ENCODE data around the gene RBP3. TPM values are rescaled to one million over a fixed set of nuclear protein-coding genes. Genes with fewer than 3 reads are reported as not detected.

Gene RBP3
- total RNA-seq, 5 donors from 2014 or later (not counting 1 experiment from before 2014, with no cell fraction given) = not detected

GRCh38 chr10:47322300-47323061, 25.7 kb upstream of the RBP3 start, which contains the start of gene GDF2:
Gene GDF2, plus strand, starts transcription at chr10:47322454. Its CDS starts 215 bp downstream, at chr10:47322669.
- no peaks in the 10 kb centered on the region for H3K36me3 Mint-ChIP-seq
- H3K4me1 Mint-ChIP-seq = no peaks in the 10 kb centered on the region
- H3K4me3 ChIP-seq (ENCODE audit: control insufficient read depth in 1 of 2, extremely low read depth in 1 of 2, low read length in 1 of 2) = no peak within 1 kb of the TSS
- H3K27me3 ChIP-seq (replicated peaks in 1 of 2; ENCODE audit: control insufficient read depth in 2 of 2, extremely low read depth in 1 of 2, insufficient read depth in 2 of 2, low read length in 1 of 2) = peaks cover 0 to 6% of the 10 kb centered on the region in 2 experiments
- no peak within 1 kb of the TSS for H3K27ac ChIP-seq (ENCODE audit: low read length)
- WGBS (ENCODE audit: insufficient coverage) = 89% methylated on average over 33 of the region's 35 CpGs
- H3K9me3 ChIP-seq = no peaks in the 10 kb centered on the region
- ATAC-seq (replicated peaks in 1 of 4) (no peak), DNase-seq (peak in 1 of 35 experiments; percentile 21)
- H3K27me3 Mint-ChIP-seq = peaks cover 0 to 2% of the 10 kb centered on the region in 2 donors
- H3K27ac Mint-ChIP-seq = no peak within 1 kb of the TSS
- no peaks in the 10 kb centered on the region for H3K4me1 ChIP-seq (ENCODE audit: control insufficient read depth in 1 of 2, extremely low read depth in 1 of 2, insufficient read depth in 2 of 2, low read length in 2 of 2)
- H3K9me3 Mint-ChIP-seq = no peaks in the 10 kb centered on the region
- H3K4me3 Mint-ChIP-seq = no peak within 1 kb of the TSS
- CTCF ChIA-PET = no interaction called here
- POLR2A ChIA-PET = no interaction called here
- no peaks in the 10 kb centered on the region for H3K36me3 ChIP-seq (ENCODE audit: control insufficient read depth in 2 of 2, extremely low read depth in 1 of 2, insufficient read depth in 1 of 2, low read length in 1 of 2)

GRCh38 chr10:47323087-47323486, 25.1 kb upstream of the RBP3 start:
- ChIA-PET CTCF (no interaction called here), POLR2A (no interaction called here)
- Mint-ChIP-seq H3K9me3 (no peaks in the 10 kb centered on the region), H3K27ac (no peak overlapping the region), H3K4me1 (no peaks in the 10 kb centered on the region), H3K36me3 (no peaks in the 10 kb centered on the region), H3K4me3 (no peak overlapping the region), H3K27me3 (peaks cover 0 to 2% of the 10 kb centered on the region in 2 donors)
- DNase-seq (no peak), ATAC-seq (replicated peaks in 1 of 4) (no peak)
- no peak overlapping the region for H3K4me3 ChIP-seq (ENCODE audit: control insufficient read depth in 1 of 2, extremely low read depth in 1 of 2, low read length in 1 of 2)
- 60% methylated on average over 1 of the region's 1 CpG for WGBS (ENCODE audit: insufficient coverage)
- H3K36me3 ChIP-seq (ENCODE audit: control insufficient read depth in 2 of 2, extremely low read depth in 1 of 2, insufficient read depth in 1 of 2, low read length in 1 of 2) = no peaks in the 10 kb centered on the region
- H3K27me3 ChIP-seq (replicated peaks in 1 of 2; ENCODE audit: control insufficient read depth in 2 of 2, extremely low read depth in 1 of 2, insufficient read depth in 2 of 2, low read length in 1 of 2) = peaks cover 0 to 6% of the 10 kb centered on the region in 2 experiments
- H3K9me3 ChIP-seq = no peaks in the 10 kb centered on the region
- no peaks in the 10 kb centered on the region for H3K4me1 ChIP-seq (ENCODE audit: control insufficient read depth in 1 of 2, extremely low read depth in 1 of 2, insufficient read depth in 2 of 2, low read length in 2 of 2)
- H3K27ac ChIP-seq (ENCODE audit: low read length) = no peak overlapping the region

GRCh38 chr10:47323636-47324296, 24.4 kb upstream of the RBP3 start:
- 76% methylated on average over 4 of the region's 5 CpGs for WGBS (ENCODE audit: insufficient coverage)
- no peaks in the 10 kb centered on the region for H3K36me3 ChIP-seq (ENCODE audit: control insufficient read depth in 2 of 2, extremely low read depth in 1 of 2, insufficient read depth in 1 of 2, low read length in 1 of 2)
- H3K27me3 ChIP-seq (replicated peaks in 1 of 2; ENCODE audit: control insufficient read depth in 2 of 2, extremely low read depth in 1 of 2, insufficient read depth in 2 of 2, low read length in 1 of 2) = peaks cover 0 to 6% of the 10 kb centered on the region in 2 experiments
- H3K27ac ChIP-seq (ENCODE audit: low read length) = no peak overlapping the region
- H3K4me3 Mint-ChIP-seq = no peak overlapping the region
- no peaks in the 10 kb centered on the region for H3K36me3 Mint-ChIP-seq
- ATAC-seq (replicated peaks in 1 of 4) (no peak), DNase-seq (no peak)
- POLR2A ChIA-PET = no interaction called here
- H3K9me3 Mint-ChIP-seq = no peaks in the 10 kb centered on the region
- CTCF ChIA-PET = interaction anchor here in 1 of 2 donors (1.4 kb wide), 1 partner anchor 12 kb away, joined by 5 read pairs; no protein-coding TSS in a partner anchor
- no peak overlapping the region for H3K27ac Mint-ChIP-seq
- H3K4me1 ChIP-seq (ENCODE audit: control insufficient read depth in 1 of 2, extremely low read depth in 1 of 2, insufficient read depth in 2 of 2, low read length in 2 of 2) = no peaks in the 10 kb centered on the region
- no peaks in the 10 kb centered on the region for H3K4me1 Mint-ChIP-seq
- peaks cover 0 to 2% of the 10 kb centered on the region in 2 donors for H3K27me3 Mint-ChIP-seq
- no peak overlapping the region for H3K4me3 ChIP-seq (ENCODE audit: control insufficient read depth in 1 of 2, extremely low read depth in 1 of 2, low read length in 1 of 2)
- H3K9me3 ChIP-seq = no peaks in the 10 kb centered on the region

GRCh38 chr10:47325303-47326291, 22.6 kb upstream of the RBP3 start:
- no peaks in the 10 kb centered on the region for H3K36me3 ChIP-seq (ENCODE audit: control insufficient read depth in 2 of 2, extremely low read depth in 1 of 2, insufficient read depth in 1 of 2, low read length in 1 of 2)
- Mint-ChIP-seq H3K27ac (peak overlapping the region in 1 of 2 donors; percentile 28), H3K4me1 (no peaks in the 10 kb centered on the region), H3K9me3 (no peaks in the 10 kb centered on the region), H3K4me3 (no peak overlapping the region), H3K36me3 (no peaks in the 10 kb centered on the region), H3K27me3 (peaks cover 0 to 2% of the 10 kb centered on the region in 2 donors)
- ChIA-PET CTCF (no interaction called here), POLR2A (no interaction called here)
- H3K27me3 ChIP-seq (replicated peaks in 1 of 2; ENCODE audit: control insufficient read depth in 2 of 2, extremely low read depth in 1 of 2, insufficient read depth in 2 of 2, low read length in 1 of 2) = peaks cover 0 to 6% of the 10 kb centered on the region in 2 experiments
- DNase-seq (no peak), ATAC-seq (replicated peaks in 1 of 4) (no peak)
- no peak overlapping the region for H3K4me3 ChIP-seq (ENCODE audit: control insufficient read depth in 1 of 2, extremely low read depth in 1 of 2, low read length in 1 of 2)
- H3K4me1 ChIP-seq (ENCODE audit: control insufficient read depth in 1 of 2, extremely low read depth in 1 of 2, insufficient read depth in 2 of 2, low read length in 2 of 2) = no peaks in the 10 kb centered on the region
- no peaks in the 10 kb centered on the region for H3K9me3 ChIP-seq
- no peak overlapping the region for H3K27ac ChIP-seq (ENCODE audit: low read length)
- 94% methylated on average over 23 of the region's 30 CpGs for WGBS (ENCODE audit: insufficient coverage)

- Histone ChIP-seq H3K9me3 (no peaks in the 10 kb centered on the region), H3K4me1 (ENCODE audit: control insufficient read depth in 1 of 2, extremely low read depth in 1 of 2, insufficient read depth in 2 of 2, low read length in 2 of 2) (no peaks in the 10 kb centered on the region), H3K27ac (ENCODE audit: low read length) (no peak overlapping the region), H3K36me3 (ENCODE audit: control insufficient read depth in 2 of 2, extremely low read depth in 1 of 2, insufficient read depth in 1 of 2, low read length in 1 of 2) (no peaks in the 10 kb centered on the region), H3K4me3 (ENCODE audit: control insufficient read depth in 1 of 2, extremely low read depth in 1 of 2, low read length in 1 of 2) (no peak overlapping the region), H3K27me3 (replicated peaks in 1 of 2; ENCODE audit: control insufficient read depth in 2 of 2, extremely low read depth in 1 of 2, insufficient read depth in 2 of 2, low read length in 1 of 2) (peaks cover 0 to 6% of the 10 kb centered on the region in 2 experiments)
- no peak for ATAC-seq (replicated peaks in 1 of 4)
- DNase-seq = no peak
- no peak overlapping the region for H3K27ac Mint-ChIP-seq
- no peaks in the 10 kb centered on the region for H3K4me1 Mint-ChIP-seq
- no peaks in the 10 kb centered on the region for H3K9me3 Mint-ChIP-seq
- H3K27me3 Mint-ChIP-seq = peaks cover 0 to 3% of the 10 kb centered on the region in 2 donors
- H3K4me3 Mint-ChIP-seq = no peak overlapping the region
- ChIA-PET CTCF (no interaction called here), POLR2A (no interaction called here)
- H3K36me3 Mint-ChIP-seq = no peaks in the 10 kb centered on the region
- WGBS (ENCODE audit: insufficient coverage) = 78% methylated on average over 5 of the region's 5 CpGs
These were observed 21.7 kb upstream of the RBP3 start for GRCh38 chr10:47326306-47326926.

GRCh38 chr10:47326927-47327330, 21.2 kb upstream of the RBP3 start:
- Histone ChIP-seq H3K27me3 (replicated peaks in 1 of 2; ENCODE audit: control insufficient read depth in 2 of 2, extremely low read depth in 1 of 2, insufficient read depth in 2 of 2, low read length in 1 of 2) (peaks cover 0 to 6% of the 10 kb centered on the region in 2 experiments), H3K4me1 (ENCODE audit: control insufficient read depth in 1 of 2, extremely low read depth in 1 of 2, insufficient read depth in 2 of 2, low read length in 2 of 2) (no peaks in the 10 kb centered on the region), H3K4me3 (ENCODE audit: control insufficient read depth in 1 of 2, extremely low read depth in 1 of 2, low read length in 1 of 2) (no peak overlapping the region), H3K36me3 (ENCODE audit: control insufficient read depth in 2 of 2, extremely low read depth in 1 of 2, insufficient read depth in 1 of 2, low read length in 1 of 2) (no peaks in the 10 kb centered on the region), H3K27ac (ENCODE audit: low read length) (no peak overlapping the region), H3K9me3 (no peaks in the 10 kb centered on the region)
- H3K27me3 Mint-ChIP-seq = peaks cover 0 to 3% of the 10 kb centered on the region in 2 donors
- POLR2A ChIA-PET = no interaction called here
- CTCF ChIA-PET = no interaction called here
- ATAC-seq (replicated peaks in 1 of 4) (no peak), DNase-seq (no peak)
- no peak overlapping the region for H3K4me3 Mint-ChIP-seq
- H3K36me3 Mint-ChIP-seq = no peaks in the 10 kb centered on the region
- no peaks in the 10 kb centered on the region for H3K4me1 Mint-ChIP-seq
- WGBS (ENCODE audit: insufficient coverage) = 92% methylated on average over 5 of the region's 11 CpGs
- H3K9me3 Mint-ChIP-seq = no peaks in the 10 kb centered on the region
- no peak overlapping the region for H3K27ac Mint-ChIP-seq
